HCT116 (cell line): ENCODE data around the gene RFESD.

Experiments
- CTCF ChIP-seq, 3 experiments: fragments of 200-600 bp in 1 of 3; sonication (generic) in 1 of 3; IDR thresholded peaks in 2 of 3; conservative IDR thresholded peaks in 1 of 3; 2 replicates each; pipeline ENCODE4 v1.5.1; 2012 to 2017; ENCODE audit warnings: low read depth in 2 of 3, low read length in 2 of 3, antibody characterized with exemption in 1 of 3, borderline replicate concordance in 1 of 3, control low read depth in 1 of 3, mild to moderate bottlenecking in 1 of 3, mixed read lengths in 1 of 3, mixed run types in 1 of 3, moderate library complexity in 1 of 3; ENCODE audit not compliant: insufficient read depth in 1 of 3
- EZH2phosphoT487 ChIP-seq: fragments of 200-600 bp; IDR thresholded peaks from 2 replicates; pipeline ENCODE4 v1.6.1; 2018; ENCODE audit warnings: antibody characterized with exemption, borderline replicate concordance
- JUND ChIP-seq: IDR thresholded peaks from 2 replicates; pipeline ENCODE4 v1.6.1; 2012
- POLR2AphosphoS5 ChIP-seq: IDR thresholded peaks from 2 replicates; pipeline ENCODE4 v1.6.1; 2011; ENCODE audit warnings: mild to moderate bottlenecking, low read depth, low read length, moderate library complexity
- SP1 ChIP-seq: IDR thresholded peaks from 2 replicates; pipeline ENCODE4 v1.6.1; 2012; ENCODE audit warnings: low read depth
- TF ChIP-seq, protein P1 (sequence below): IDR thresholded peaks from 2 replicates; pipeline ENCODE4 v1.6.1; 2011; ENCODE audit warnings: mild to moderate bottlenecking, low read length, moderate library complexity; ENCODE audit not compliant: insufficient replicate concordance; ENCODE audit errors: extremely low read depth

GRCh38 chr5:95599252-95599651, 47.3 kb upstream of the RFESD start:
- TF ChIP-seq SP1 (no peak), EZH2phosphoT487 (no peak), POLR2AphosphoS5 (no peak), CTCF (IDR thresholded peaks at IDR 0.05 in 2 of 3, conservative IDR thresholded peaks at IDR 0.05 in 1 of 3; ENCODE audit: borderline replicate concordance in 1 of 3, insufficient read depth in 1 of 3, low read depth in 2 of 3, low read length in 2 of 3) (no peak), JUND (no peak)
- TF ChIP-seq, protein P1, sequence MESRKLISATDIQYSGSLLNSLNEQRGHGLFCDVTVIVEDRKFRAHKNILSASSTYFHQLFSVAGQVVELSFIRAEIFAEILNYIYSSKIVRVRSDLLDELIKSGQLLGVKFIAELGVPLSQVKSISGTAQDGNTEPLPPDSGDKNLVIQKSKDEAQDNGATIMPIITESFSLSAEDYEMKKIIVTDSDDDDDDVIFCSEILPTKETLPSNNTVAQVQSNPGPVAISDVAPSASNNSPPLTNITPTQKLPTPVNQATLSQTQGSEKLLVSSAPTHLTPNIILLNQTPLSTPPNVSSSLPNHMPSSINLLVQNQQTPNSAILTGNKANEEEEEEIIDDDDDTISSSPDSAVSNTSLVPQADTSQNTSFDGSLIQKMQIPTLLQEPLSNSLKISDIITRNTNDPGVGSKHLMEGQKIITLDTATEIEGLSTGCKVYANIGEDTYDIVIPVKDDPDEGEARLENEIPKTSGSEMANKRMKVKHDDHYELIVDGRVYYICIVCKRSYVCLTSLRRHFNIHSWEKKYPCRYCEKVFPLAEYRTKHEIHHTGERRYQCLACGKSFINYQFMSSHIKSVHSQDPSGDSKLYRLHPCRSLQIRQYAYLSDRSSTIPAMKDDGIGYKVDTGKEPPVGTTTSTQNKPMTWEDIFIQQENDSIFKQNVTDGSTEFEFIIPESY = no peak
